Astrocyte (in vitro differentiated cells and primary cell): ENCODE results near the gene EGLN2. TPM values are rescaled to one million over a fixed set of nuclear protein-coding genes. Genes with fewer than 3 reads are reported as not detected.

Experiments used
- DNase-seq: peaks from one replicate; pipeline ENCODE4 v3.0.0-alpha.2; 2010; ENCODE audit warnings: low read depth
- FAIRE-seq: peaks from 2 replicates; lab custom pipeline; 2011; peaks lifted over from hg19 to GRCh38; lab: Jason Lieb, UNC
- H2AFZ ChIP-seq: 2 replicates; pipeline ENCODE4 v1.6.0; 2012; ENCODE audit warnings: low read depth, low read length, inconsistent platforms
- H3K27ac ChIP-seq: 2 replicates; pipeline ENCODE4 v1.5.1; 2011; ENCODE audit warnings: low read depth, low read length, inconsistent platforms
- H3K27me3 ChIP-seq: 2 replicates; pipeline ENCODE4 v1.6.0; 2011; ENCODE audit warnings: low read length, inconsistent platforms; ENCODE audit not compliant: insufficient read depth
- H3K36me3 ChIP-seq: 2 replicates; pipeline ENCODE4 v1.5.1; 2011; ENCODE audit warnings: low read length, inconsistent platforms; ENCODE audit not compliant: insufficient read depth
- H3K4me1 ChIP-seq: 2 replicates; pipeline ENCODE4 v1.5.1; 2011; ENCODE audit warnings: low read length, inconsistent platforms; ENCODE audit not compliant: insufficient read depth
- H3K4me2 ChIP-seq: 2 replicates; pipeline ENCODE4 v1.6.0; 2012; ENCODE audit warnings: low read length, inconsistent platforms
- H3K4me3 ChIP-seq: 2 replicates; pipeline ENCODE4 v1.5.1; 2011; ENCODE audit warnings: low read depth, mild to moderate bottlenecking, low read length, inconsistent platforms; ENCODE audit not compliant: insufficient read depth
- H3K79me2 ChIP-seq: 2 replicates; pipeline ENCODE4 v1.6.0; 2012; ENCODE audit warnings: mild to moderate bottlenecking, low read length, inconsistent platforms; ENCODE audit not compliant: insufficient read depth
- H3K9ac ChIP-seq: 2 replicates; pipeline ENCODE4 v1.6.0; 2012; ENCODE audit warnings: mild to moderate bottlenecking, low read length, inconsistent platforms
- H3K9me3 ChIP-seq: 2 replicates; pipeline ENCODE4 v1.5.1; 2012; ENCODE audit warnings: low read depth, mild to moderate bottlenecking, low read length, inconsistent platforms; ENCODE audit not compliant: insufficient read depth
- H4K20me1 ChIP-seq: 2 replicates; pipeline ENCODE4 v1.6.0; 2012; ENCODE audit warnings: low read length, inconsistent platforms; ENCODE audit not compliant: insufficient read depth
- H3K27ac Mint-ChIP-seq: one replicate; pipeline ENCODE4 v1.8.0; 2021; ENCODE audit warnings: mild to moderate bottlenecking, mixed read lengths; ENCODE audit not compliant: unreplicated experiment
- H3K27me3 Mint-ChIP-seq: one replicate; pipeline ENCODE4 v1.8.0; 2021; ENCODE audit warnings: low read depth, mixed read lengths; ENCODE audit not compliant: unreplicated experiment
- H3K36me3 Mint-ChIP-seq: one replicate; pipeline ENCODE4 v1.8.0; 2021; ENCODE audit warnings: low read depth, mixed read lengths; ENCODE audit not compliant: unreplicated experiment
- H3K4me1 Mint-ChIP-seq: one replicate; pipeline ENCODE4 v1.8.0; 2021; ENCODE audit warnings: low read depth, mixed read lengths; ENCODE audit not compliant: unreplicated experiment
- H3K4me3 Mint-ChIP-seq: one replicate; pipeline ENCODE4 v1.8.0; 2021; ENCODE audit warnings: mild to moderate bottlenecking, moderate library complexity, mixed read lengths; ENCODE audit not compliant: unreplicated experiment
- H3K9me3 Mint-ChIP-seq: one replicate; pipeline ENCODE4 v1.8.0; 2021; ENCODE audit warnings: mild to moderate bottlenecking, mixed read lengths; ENCODE audit not compliant: unreplicated experiment
- CTCF ChIP-seq: IDR thresholded peaks from 2 replicates; pipeline ENCODE4 v1.5.1; 2011; ENCODE audit warnings: low read depth, mild to moderate bottlenecking, inconsistent platforms, low read length, moderate library complexity; ENCODE audit not compliant: insufficient read depth
- EZH2 ChIP-seq: IDR thresholded peaks from 2 replicates; pipeline ENCODE4 v1.6.1; 2012; ENCODE audit warnings: mild to moderate bottlenecking, low read length, inconsistent platforms; ENCODE audit not compliant: insufficient read depth
- total RNA-seq: library from RNA; stranded (reverse); gene quantifications from 2 replicates; pipeline ENCODE4 v1.2.1, GENCODE V29; 2021

The EGLN2 gene
- total RNA-seq, 1 donor from 2014 or later = 84.6 TPM

DNA sequence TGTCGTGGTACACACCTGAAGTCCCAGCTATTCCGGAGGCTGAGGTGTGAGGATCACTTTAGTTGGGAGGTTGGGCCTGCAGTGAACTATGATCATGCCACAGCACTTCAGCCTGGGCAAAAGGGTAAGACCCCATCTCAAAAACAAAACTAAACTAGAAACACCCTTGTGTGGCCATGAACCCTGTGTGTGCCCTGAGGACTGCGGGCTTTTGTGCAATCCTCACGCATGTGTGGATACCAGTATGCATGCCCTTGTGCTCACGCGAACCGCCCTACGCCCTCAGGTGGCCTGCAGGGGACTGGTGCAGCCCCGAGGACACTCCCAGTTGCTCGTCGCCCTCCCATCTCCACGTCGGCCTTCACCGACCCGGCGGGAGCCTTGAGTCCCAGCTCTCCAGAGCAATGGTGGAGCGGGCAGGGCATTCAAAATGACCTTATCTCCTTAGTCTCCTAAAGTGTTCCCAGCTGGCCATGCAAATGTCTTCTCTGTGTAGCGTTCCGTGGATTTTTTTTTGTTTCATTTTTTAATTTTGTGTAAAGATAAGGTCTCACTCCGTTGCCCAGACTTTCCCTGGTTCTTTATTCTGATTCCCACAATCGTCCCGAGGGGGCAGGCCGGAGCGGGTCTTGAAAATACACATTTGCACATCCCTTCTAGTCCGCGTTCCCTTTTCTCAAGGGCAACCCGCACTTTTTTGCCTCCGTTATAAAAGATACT lies 868 bp upstream of the EGLN2 start:
- peak overlapping the region; percentile 95 for H3K27ac Mint-ChIP-seq
- no peaks in the 10 kb centered on the region for H3K27me3 ChIP-seq
- peak overlapping the region; percentile 89 for H3K4me3 Mint-ChIP-seq
- DNase-seq (peak; percentile 32), FAIRE-seq (no peak)
- H4K20me1 ChIP-seq = peaks cover 35% of the 10 kb centered on the region
- H3K4me1 Mint-ChIP-seq = peaks cover 22% of the 10 kb centered on the region
- peak overlapping the region; percentile 73 for H3K9ac ChIP-seq
- no peaks in the 10 kb centered on the region for H3K9me3 Mint-ChIP-seq
- H3K4me3 ChIP-seq = peak overlapping the region; percentile 70
- H3K79me2 ChIP-seq = peaks cover 38% of the 10 kb centered on the region
- H3K4me1 ChIP-seq = peaks cover 31% of the 10 kb centered on the region
- no peaks in the 10 kb centered on the region for H3K36me3 ChIP-seq
- TF ChIP-seq EZH2 = no peak
- peak; percentile 31 for TF ChIP-seq CTCF
- peak overlapping the region; percentile 87 for H2AFZ ChIP-seq
- H3K36me3 Mint-ChIP-seq = no peaks in the 10 kb centered on the region
- H3K4me2 ChIP-seq = peak overlapping the region; percentile 83
- no peaks in the 10 kb centered on the region for H3K27me3 Mint-ChIP-seq
- peak overlapping the region; percentile 67 for H3K27ac ChIP-seq
- no peaks in the 10 kb centered on the region for H3K9me3 ChIP-seq

DNA sequence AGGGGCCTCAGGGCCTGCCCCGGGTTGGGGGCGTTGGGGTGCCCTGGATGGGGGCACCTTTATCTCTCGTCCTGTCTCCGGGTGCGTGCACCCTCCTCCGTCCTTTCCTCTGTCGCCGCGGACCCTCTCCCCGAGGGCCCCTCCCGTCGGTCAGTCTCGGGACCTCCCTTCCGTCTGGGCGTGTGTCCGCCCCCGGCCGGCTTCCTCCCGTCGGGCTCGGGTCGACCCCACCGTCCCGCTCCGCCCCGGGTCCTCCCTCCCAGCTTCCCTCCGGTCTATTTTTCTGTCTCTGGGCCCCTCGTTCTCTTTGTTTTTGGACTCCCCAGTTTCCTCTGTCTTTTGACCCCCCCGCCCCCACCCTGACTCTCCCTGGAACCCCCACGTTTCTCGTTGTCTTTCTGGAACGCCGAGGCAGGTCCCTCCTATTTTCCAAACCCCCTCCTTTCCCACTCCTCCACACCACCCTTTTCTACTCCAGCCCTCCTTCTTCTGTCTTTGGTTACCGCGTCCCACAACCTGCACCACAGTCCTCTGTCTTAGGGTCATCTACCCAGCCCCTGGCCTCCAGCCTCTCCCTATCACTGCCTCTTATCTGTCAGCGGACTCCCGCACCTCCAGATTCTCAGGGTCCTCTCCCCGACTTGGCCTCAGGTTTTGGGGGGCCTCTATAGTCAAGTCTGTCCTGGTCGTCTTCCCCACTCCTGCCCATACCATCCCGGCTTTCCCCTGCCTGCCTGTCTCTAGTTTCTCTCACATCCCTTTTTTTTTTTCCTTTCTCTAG lies 757 bp downstream of the EGLN2 start:
- Mint-ChIP-seq H3K4me1 (peaks cover 34% of the 10 kb centered on the region), H3K9me3 (no peaks in the 10 kb centered on the region), H3K27me3 (no peaks in the 10 kb centered on the region), H3K27ac (peak overlapping the region; percentile 85), H3K36me3 (peaks cover 4% of the 10 kb centered on the region), H3K4me3 (peak overlapping the region; percentile 96)
- TF ChIP-seq EZH2 = no peak
- TF ChIP-seq CTCF = no peak
- H3K4me2 ChIP-seq = peak overlapping the region; percentile 97
- H3K27ac ChIP-seq = peak overlapping the region; percentile 67
- H3K79me2 ChIP-seq = peaks cover 54% of the 10 kb centered on the region
- H3K9me3 ChIP-seq = no peaks in the 10 kb centered on the region
- peaks cover 32% of the 10 kb centered on the region for H3K4me1 ChIP-seq
- FAIRE-seq (no peak), DNase-seq (no peak)
- peak overlapping the region; percentile 94 for H3K9ac ChIP-seq
- no peak overlapping the region for H2AFZ ChIP-seq
- H3K36me3 ChIP-seq = no peaks in the 10 kb centered on the region
- peaks cover 51% of the 10 kb centered on the region for H4K20me1 ChIP-seq
- peak overlapping the region; percentile 73 for H3K4me3 ChIP-seq
- no peaks in the 10 kb centered on the region for H3K27me3 ChIP-seq
